Measurements from ENCODE around the gene RMRP. TPM values are rescaled to one million over a fixed set of nuclear protein-coding genes. Genes with fewer than 3 reads are reported as not detected.

Gene RMRP
- total RNA-seq, 1 donor, result 88,726 TPM

- peak; percentile 42 for DNase-seq (ENCODE audit: insufficient read length, low spot score, missing footprints)
- no peaks in the 10 kb centered on the region for H3K9me3 ChIP-seq (ENCODE audit: low read depth, low read length)
- H2AFZ ChIP-seq (ENCODE audit: low read length), result no peak overlapping the region
- peaks cover 99% of the 10 kb centered on the region for H3K36me3 ChIP-seq (ENCODE audit: insufficient read depth, low read length)
- H3K4me1 ChIP-seq (ENCODE audit: insufficient read depth, low read length), result no peaks in the 10 kb centered on the region
- no peak overlapping the region for H3K4me2 ChIP-seq (ENCODE audit: insufficient read depth, low read length)
- TF ChIP-seq CTCF (IDR thresholded peaks at IDR 0.05; ENCODE audit: extremely low read depth, low read depth, low read length), result no peak
- no peak overlapping the region for H3K27ac ChIP-seq (ENCODE audit: low read depth, low read length)
- peaks cover 38% of the 10 kb centered on the region for H3K79me2 ChIP-seq (ENCODE audit: insufficient read depth, low read length)
- H3K4me3 ChIP-seq (ENCODE audit: insufficient read depth, low read length), result no peak overlapping the region
- H3K27me3 ChIP-seq (ENCODE audit: insufficient read depth, low read length), result no peaks in the 10 kb centered on the region
- peaks cover 38% of the 10 kb centered on the region for H4K20me1 ChIP-seq (ENCODE audit: insufficient read depth, low read length)
Measured at GRCh38 chr9:35703906-35704672, 46.3 kb upstream of the RMRP start.

GRCh38 chr9:35702696-35703095, 44.9 kb upstream of the RMRP start:
- no peaks in the 10 kb centered on the region for H3K9me3 ChIP-seq (ENCODE audit: low read depth, low read length)
- H3K4me1 ChIP-seq (ENCODE audit: insufficient read depth, low read length), result no peaks in the 10 kb centered on the region
- no peak overlapping the region for H2AFZ ChIP-seq (ENCODE audit: low read length)
- peaks cover 44% of the 10 kb centered on the region for H4K20me1 ChIP-seq (ENCODE audit: insufficient read depth, low read length)
- DNase-seq (ENCODE audit: insufficient read length, low spot score, missing footprints), result no peak
- peaks cover 99% of the 10 kb centered on the region for H3K36me3 ChIP-seq (ENCODE audit: insufficient read depth, low read length)
- no peaks in the 10 kb centered on the region for H3K27me3 ChIP-seq (ENCODE audit: insufficient read depth, low read length)
- peaks cover 35% of the 10 kb centered on the region for H3K79me2 ChIP-seq (ENCODE audit: insufficient read depth, low read length)
- no peak overlapping the region for H3K4me3 ChIP-seq (ENCODE audit: insufficient read depth, low read length)
- H3K4me2 ChIP-seq (ENCODE audit: insufficient read depth, low read length), result no peak overlapping the region
- TF ChIP-seq CTCF (IDR thresholded peaks at IDR 0.05; ENCODE audit: extremely low read depth, low read depth, low read length), result no peak
- no peak overlapping the region for H3K27ac ChIP-seq (ENCODE audit: low read depth, low read length)

GRCh38 chr9:35700942-35701341, 43.1 kb upstream of the RMRP start:
- peaks cover 99% of the 10 kb centered on the region for H3K36me3 ChIP-seq (ENCODE audit: insufficient read depth, low read length)

More at GRCh38 chr9:35700942-35701341, 43.1 kb upstream of the RMRP start:
- H3K4me3 ChIP-seq (ENCODE audit: insufficient read depth, low read length), result no peak overlapping the region
- no peak overlapping the region for H3K27ac ChIP-seq (ENCODE audit: low read depth, low read length)
- H3K4me2 ChIP-seq (ENCODE audit: insufficient read depth, low read length), result no peak overlapping the region
- no peak for TF ChIP-seq CTCF (IDR thresholded peaks at IDR 0.05; ENCODE audit: extremely low read depth, low read depth, low read length)
- H3K4me1 ChIP-seq (ENCODE audit: insufficient read depth, low read length), result peaks cover 4% of the 10 kb centered on the region
- peaks cover 22% of the 10 kb centered on the region for H3K79me2 ChIP-seq (ENCODE audit: insufficient read depth, low read length)
- no peaks in the 10 kb centered on the region for H3K27me3 ChIP-seq (ENCODE audit: insufficient read depth, low read length)
- no peak for DNase-seq (ENCODE audit: insufficient read length, low spot score, missing footprints)
- H3K9me3 ChIP-seq (ENCODE audit: low read depth, low read length), result no peaks in the 10 kb centered on the region
- peaks cover 53% of the 10 kb centered on the region for H4K20me1 ChIP-seq (ENCODE audit: insufficient read depth, low read length)
- no peak overlapping the region for H2AFZ ChIP-seq (ENCODE audit: low read length)

Measured in osteoblast (primary cell).